Mucosa of gallbladder (tissue), 1 donor: ENCODE results near the gene LDHD. TPM values are rescaled to one million over a fixed set of nuclear protein-coding genes. Genes with fewer than 3 reads are reported as not detected.
"Not testable (repeated sequence)": the region's sequence is repeated elsewhere in the genome, so short reads cannot be mapped to it uniquely, and the experiment has no call there.

Experiments
- DNase-seq: peaks from one replicate; pipeline ENCODE4 v3.0.0-alpha.2; 2020; ENCODE audit warnings: low spot score
- total RNA-seq: library from RNA; stranded (reverse); gene quantifications from one replicate; pipeline ENCODE4 v1.2.1, GENCODE V29; 2021
- donor health status: DM: no; HTN: no; CAD: no.

Gene LDHD
- total RNA-seq, 1 donor from 2014 or later, result 14.5 TPM

DNA sequence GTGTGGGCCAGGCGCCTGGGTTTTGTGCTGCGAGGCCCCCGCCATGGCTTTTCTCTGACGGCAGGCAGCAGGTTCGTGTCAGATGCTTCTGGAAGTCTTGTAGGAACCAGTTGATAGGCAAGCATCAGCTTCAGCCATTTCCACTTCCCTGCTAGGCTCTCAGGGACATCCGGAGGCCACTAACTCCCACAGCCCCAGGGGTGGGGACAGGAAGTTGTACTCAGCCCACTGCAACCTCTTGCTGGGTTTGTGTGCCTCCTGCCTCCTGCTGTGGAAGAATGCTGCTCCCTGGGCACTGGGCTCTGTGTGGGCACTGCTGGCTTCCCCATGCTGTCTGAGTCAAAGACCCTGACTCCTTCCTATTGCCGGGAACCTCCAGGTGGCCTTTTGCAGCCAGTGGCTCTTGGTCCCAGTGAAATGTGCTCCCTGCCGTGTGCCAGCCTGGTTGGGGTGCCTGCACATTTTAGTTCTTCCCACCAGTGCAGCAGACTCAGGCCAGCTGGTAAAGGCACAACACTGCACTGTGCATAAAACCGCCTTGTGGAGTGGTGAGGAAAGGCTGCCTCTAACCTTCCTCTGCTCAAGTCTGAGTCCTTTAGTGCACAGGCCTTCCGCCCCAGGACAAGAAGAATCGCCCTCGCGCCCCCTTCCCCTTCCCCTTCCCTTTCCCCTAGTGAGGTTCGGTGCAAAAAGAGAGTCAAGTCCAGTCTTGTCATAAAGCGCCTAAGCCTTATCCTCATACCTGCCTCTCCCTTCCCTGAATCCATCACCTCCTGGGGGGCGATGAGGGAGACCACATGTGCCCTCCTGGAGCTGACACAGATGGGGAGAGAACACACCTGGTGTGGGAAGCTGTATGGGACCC lies 16.6 kb downstream of the LDHD start:
- no peak for DNase-seq

DNA sequence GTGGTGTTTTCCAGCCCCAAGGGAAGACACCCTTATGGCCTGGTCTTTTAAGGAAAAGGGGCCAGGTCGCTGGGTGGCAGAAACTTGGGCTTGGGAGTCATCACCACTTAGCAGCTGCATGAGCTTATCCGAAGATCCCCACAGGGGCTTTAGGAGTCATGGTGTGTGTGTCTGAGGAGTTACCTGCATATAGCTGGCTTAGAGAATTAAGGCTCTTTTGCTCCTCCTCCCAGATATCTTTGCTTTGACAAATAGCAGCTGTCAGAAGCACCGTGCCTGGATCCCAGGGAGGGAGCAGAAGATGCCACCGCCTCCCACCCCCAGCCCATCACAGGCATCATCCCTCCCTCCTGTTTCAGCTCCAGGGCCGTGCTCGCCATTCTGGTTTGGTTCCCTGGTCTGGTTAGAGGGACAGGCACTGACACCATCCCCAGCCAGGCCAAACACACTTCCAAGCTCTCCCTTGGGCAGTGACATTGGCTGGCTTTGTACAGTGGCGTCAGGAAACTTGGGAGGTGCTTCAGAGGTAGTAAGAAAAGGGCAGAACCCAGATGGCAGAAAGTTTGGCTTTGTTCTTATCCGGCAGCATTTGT lies 17.4 kb downstream of the LDHD start:
- no peak for DNase-seq

DNA sequence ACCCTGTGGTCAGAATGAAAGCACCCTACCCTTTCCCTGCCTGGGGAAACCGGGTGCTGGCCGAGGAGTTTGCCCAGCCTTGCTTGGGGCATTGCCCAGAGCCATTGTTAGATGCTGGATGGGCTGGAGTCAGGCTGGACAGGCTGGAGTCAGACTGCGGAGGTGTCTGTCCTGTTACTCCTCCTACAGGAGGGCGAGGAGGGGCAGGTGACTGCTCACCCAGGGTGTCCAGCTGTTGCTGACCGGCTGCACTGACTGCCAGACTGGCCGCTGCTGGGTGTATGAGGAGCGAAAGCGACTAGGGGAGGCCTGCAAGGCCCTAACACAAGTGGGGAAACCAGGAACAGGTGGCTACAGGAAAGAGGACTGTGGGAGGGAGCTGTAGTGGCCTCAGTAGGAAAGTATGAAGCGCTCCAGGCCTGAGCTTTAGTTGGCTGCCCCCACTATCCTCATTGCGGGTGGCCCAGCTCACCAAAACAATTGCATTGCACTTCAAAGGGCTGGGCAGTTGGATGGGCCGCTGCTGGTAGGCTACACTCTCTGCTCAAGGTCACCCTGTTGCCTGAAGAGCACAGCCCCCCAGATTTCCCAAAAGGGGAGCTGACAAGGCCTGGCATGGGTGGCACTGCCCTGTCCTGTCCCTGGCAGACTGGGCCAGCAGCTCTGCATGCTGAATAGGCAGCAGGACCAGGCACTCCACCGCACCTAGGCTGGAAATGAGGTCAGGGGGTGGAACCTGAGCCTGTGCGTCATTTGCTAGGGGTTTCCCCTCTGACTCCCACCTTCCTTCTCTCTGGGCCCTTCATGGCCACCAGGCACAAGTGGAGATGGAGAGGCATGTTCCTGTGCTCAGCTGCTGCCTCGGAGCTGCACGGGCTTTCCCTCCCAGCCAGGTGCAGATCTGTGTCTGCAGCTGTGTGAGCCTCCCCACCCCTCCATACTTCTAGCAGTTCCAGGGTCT lies 18.4 kb downstream of the LDHD start:
- DNase-seq, result no peak

DNA sequence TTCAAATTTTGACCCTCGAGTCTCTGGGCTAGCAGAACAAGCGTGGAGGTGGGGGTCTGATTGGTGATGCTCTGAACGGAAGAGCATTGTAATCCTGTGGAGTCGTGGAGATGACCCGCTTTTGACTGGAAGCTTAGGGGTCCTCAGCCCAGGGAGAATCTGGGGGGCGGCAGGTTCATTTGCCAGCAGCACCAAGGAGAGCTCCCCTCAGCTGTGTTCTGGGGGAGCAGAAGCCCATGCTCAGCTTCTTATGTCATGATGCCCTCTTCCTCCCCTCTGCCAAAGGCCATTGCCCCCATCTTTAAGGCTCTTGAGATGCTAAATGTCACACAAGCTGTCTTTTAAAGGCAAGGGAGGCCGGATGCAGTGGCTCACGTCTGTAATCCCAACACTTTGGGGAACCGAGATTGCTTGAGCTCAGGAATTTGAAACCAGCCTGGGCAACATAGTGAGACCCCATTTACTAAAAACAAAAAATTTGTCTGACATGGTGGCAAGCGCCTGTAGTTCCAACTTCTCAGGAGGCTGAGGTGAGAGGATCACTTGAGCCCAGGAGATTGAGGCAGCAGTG lies 19.3 kb downstream of the LDHD start:
- DNase-seq, result no peak

DNA sequence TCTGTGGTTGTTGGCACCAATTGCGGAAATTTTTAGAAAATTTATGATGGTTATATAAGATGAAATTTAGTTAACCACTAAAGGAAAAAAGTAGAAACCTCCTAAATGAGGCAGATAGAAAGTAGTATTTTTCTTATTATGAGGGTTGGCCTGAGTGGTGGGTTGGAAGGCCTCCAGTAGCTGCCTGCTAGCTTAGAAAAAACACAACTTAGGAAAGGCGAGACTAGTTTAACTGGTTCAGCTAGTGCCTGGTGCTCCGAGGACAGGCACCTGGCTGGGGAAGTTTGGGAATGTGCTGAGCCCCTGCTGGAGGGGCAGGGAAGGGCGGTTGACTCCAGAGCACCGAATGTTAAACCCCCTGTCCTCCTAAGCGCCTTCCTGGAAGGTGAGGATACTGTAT lies 19.9 kb downstream of the LDHD start:
- peak; percentile 40 for DNase-seq

DNA sequence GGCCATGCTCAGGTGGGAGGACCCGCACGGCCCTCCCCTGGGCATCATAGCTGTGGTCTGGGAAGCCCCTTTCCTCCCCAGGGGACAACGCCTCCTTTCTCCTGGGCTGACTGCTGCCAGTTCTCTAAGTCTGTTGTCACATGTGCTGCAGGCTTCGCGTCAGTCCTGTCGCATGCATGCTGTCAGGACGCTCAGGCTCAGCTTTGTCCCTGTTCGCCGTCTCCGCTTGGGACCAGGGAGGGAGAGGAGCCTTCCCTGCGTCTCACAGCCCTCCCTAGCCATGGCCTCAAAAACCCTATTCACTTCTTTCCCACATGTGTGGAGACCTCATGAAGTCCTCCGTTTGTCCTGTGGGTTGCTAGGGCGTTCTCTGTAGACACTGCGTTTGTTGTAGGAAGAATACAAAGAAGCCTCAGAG lies 21.4 kb downstream of the LDHD start:
- DNase-seq, result no peak

DNA sequence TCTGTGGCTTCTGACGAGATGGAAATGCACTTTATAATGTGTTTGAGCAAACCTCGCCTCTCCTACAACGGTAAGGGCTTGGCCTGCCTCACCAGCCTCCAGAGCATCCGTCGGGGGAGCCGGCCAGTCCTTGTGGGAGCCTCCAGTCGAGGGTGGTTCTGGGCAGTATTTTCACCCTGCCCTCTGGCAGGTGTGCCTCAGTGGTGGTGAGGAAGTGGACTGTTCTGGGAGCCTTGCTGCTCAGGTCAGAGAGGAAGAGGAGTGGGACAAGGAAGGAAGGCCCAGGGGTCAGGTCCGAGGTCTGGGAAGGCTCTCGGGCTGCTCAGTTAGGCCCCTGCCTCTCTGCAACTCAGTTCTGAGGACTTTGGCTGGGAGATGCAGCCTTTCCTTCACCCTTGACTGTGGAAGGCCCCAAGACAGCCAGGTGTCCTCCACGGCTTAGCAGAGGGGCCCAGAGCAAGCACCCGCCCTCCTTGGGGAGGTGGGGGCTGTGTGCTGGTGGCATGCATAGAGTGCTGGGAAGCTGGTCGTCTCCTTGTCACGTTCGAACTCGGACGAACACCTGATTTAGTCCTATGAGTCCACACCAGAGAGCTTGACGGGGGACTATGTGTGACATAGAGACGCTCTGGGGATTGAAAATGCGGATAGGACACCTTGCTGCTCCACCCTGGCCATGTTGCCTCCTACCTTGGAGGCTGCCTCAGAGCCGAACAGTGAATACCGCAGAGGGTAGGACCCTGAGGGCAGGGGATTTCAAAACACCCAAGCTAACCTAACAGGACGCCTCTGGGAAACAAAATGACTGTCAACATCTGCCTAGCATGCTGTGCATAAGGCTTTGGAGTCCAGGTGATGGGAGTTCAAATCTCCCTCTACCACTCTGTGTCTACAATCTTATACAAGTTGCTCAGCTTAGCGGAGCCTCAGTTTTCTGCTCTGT lies 22.7 kb downstream of the LDHD start:
- DNase-seq, result no peak

DNA sequence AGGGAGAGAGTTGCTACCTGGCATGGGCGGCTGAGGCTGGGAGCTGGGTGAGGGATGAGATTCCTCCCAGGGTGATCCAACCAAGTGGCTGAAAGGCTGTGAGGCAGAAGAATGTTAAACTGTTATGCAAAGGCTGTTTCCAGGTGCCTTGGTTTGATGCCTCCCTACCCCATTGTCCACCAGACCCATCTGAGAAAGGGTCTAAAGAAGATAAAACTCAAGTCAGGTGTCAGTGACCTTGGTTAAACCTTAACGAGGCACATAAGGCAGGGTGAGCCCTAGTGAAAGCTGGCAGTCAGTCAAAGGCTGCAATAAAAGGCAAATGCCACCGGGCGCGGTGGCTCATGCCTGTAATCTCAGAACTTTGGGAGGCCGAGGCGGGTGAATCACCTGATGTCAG lies 23.8 kb downstream of the LDHD start:
- DNase-seq, result peak; percentile 49

DNA sequence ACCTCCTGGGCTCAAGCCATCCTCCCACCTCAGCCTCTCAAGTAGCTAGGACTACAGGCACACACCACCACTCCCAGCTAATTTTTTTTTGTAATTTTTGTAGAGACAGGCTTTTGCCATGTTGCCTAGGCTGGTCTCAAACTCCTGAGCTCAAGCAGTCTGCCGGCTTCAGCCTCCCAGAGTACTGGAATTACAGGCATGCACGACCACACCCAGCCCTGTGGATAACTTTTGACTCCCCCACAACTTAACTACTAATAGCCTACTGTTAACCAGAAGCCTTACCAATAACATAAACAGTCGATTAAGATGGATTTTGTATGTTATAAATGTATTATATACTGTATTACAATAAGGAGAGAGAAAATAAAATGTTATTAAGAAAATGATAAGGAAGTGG lies 25.0 kb downstream of the LDHD start:
- not testable (repeated sequence) for DNase-seq

DNA sequence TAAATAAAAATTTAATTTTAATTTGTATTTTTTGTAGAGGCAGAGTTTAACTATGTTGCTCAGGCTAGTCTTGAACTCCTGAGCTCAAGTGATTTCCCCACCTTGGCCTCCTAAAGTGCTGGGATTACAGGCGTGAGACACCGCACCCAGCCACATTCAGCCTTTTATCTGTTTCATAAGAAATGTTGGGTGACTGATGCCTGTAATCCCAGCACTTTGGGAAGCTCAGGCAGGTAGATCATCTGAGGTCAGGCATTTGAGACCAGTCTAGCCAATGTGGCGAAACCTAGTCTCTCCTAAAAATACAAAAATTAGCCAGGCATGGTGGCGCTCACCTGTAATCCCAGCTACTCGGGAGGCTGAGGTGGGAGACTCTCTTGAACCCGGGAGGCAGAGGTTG lies 25.7 kb downstream of the LDHD start:
- not testable (repeated sequence) for DNase-seq

DNA sequence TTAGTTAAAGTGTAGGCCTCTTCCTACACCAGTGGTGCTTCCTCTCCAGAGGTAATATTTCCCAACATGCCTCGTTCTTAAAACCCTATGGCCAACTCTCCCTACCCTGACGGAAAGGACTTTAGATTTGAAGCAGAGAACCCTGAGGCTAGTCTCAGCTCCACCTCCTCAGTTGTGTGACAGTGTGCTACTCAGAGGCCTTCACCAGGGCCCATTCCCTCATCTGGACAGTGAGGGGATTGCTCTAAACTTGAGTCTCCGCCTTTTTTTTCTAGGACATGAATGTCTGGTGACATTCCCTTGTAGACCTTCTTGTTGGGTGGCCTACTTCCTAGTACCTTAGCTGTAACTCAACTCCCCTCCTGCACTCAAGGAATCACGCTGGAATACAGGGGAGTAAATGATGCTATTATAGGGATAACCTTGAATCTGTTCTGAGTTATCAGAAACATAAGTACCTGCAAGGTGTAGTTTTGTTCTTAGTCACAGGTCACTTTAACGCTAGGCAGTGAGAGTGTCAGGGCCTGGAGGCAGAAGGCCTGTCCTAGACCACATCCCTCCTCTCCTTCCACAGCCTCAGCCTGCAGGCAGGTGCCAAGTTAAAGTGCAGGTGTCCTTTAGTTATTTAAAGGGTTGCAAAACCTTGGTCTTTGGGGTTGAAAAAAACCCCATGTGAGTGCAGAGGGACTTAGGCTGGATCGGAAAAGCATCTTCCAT lies 26.9 kb downstream of the LDHD start:
- DNase-seq, result no peak

DNA sequence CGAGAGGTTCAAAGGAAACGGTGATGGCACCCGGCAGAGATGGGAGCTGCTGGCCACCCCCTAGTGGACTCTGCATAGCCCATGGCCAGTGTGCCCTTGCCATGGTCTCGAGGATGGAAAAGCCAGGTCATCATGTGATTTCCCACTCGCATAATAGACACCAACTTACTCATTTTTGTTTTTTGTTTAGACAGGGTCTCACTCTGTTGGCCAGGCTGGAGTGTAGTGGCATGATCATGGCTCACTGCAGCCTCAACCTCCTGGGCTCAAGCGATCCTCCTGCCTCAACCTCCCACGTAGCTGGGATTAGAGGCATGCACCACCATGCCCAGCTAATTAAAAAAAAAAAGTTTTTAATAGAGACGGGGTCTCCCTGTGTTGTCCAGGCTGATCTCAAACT lies 27.6 kb downstream of the LDHD start:
- DNase-seq, result no peak

DNA sequence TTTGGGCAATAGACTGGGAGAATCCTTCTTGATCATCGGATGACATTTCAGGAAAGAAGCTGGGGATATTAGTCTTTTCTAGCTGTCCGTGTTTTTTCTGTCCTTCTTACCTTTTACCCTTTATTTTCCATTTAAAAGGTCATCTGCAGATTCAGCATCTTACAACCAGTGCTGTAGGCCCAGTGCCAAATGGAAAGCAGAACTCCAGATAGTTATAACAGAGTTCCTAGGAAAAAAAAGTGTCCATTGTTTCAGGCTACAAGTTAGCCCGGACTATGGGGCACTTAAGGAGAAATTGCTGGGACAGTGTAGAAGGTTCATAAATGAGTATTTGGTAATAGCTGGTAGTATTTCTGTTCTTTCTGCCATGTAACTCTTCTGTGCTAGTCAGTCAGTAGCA lies 28.4 kb downstream of the LDHD start:
- no peak for DNase-seq

DNA sequence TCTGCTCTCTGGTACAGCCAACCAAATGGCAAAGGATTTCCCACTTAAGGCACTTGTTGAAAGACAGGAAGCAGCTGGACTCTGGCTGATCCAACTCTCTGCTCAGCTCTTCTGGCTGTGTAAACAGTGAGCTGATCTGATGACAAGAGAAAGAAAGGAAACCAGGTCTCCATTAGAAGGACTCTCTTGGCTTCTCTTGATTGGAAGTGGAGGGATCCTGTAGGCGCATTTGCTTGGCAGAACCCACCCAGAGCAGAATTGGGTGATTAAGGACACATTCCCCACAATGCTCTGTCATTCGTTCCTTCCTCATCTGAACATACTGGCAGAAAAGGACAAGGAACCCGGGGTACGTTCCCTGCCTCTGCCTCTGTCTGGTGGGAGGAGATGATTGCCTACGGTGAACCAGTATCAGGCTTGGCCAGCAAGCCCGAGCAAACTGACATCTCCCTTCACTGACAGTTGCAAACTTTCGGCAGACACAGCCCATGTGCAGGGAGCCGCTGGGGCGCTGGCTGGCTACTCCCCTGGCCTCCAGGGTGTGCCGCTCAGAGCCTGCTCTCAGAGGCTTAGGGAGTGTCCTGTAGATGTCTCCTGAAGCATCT lies 29.1 kb downstream of the LDHD start:
- DNase-seq, result peak; percentile 72

DNA sequence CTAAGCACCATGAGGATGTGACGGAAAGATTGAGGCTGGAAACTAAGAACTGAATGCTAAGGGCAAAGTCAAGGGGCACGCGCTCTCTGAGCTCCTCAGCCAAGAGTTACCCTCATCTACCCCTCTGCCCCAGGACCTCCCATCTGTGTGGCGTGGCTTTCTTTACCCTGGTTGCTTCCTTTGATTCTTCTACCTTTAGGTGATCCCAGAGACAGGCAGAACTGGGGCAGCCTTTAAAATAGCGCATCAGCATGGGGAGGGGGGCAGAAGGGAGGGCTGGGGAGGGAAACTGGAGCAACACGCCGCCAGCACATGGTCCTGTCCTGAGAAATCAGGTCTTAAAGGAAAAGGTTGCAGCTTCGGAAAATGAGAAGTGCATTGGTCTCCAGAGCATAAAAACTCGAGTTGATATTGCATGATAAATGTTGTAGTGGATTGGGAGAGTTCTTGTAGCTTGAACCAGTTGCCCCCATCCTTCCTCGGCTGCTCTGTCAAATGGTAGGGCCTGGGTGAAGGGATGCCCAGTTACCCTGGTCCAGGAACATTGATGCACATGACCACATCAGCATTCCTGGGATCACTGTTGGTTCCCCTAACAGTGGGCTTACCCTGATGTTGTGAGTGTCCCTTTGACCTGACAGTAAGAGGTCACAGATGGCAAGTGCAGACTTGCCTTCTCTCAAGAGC lies 29.7 kb downstream of the LDHD start:
- DNase-seq, result no peak

DNA sequence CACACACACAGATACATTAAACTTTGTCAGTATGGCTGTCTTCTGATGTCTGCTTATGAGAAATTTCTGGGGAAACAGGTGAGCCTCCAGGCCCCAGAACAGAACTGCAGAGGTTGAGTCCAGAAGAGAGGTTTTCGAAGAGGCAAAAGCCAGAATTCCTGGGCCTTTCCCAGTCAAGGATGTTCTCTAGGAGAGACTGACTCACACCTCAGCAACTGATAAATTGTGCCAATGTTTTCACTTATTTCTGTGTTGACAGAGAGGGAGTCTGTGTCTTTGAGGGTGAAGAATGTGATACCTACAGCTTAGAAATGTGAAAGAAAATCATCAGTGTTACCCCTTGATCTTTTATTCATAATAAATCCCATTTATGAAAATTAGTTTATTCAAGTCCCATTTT lies 30.3 kb downstream of the LDHD start:
- DNase-seq, result no peak

DNA sequence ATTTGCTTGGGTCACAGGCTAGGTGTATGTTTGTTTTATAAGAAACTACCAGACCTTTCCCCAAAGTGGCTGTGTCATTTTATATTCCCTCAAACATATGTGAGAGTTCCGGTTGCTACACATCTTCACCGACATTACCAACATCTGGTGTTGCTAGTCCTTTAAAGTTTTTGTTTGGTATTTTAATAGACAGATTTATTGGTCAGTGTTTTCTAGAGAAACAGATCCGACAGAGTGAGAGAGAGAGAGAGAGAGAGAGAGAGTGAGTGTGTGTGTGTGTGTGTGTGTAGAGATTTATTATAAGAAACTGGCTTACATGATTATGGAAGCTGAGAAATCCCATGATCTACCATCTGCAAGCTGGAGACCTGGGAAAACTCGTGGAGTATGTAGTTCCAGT lies 31.0 kb downstream of the LDHD start:
- no peak for DNase-seq

DNA sequence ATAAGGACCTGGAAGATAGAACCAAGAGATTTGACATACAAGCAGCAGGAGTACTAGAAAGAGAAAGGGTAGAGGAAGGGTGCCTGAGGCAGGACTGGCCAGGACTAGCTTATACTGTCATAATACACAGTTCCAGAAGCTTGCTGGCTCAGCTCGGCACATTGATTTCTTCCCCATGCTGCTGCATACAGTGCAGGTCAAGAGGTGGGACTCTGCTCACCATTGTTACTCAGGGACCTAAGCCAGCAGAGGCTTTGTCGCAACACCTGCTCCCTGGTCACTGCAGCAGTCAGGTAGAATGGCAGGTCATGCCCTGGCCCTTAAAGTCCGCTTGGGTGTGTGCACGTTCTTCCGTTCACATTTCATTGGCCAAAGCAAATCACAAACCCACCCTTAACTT lies 32.8 kb downstream of the LDHD start:
- peak; percentile 86 for DNase-seq

DNA sequence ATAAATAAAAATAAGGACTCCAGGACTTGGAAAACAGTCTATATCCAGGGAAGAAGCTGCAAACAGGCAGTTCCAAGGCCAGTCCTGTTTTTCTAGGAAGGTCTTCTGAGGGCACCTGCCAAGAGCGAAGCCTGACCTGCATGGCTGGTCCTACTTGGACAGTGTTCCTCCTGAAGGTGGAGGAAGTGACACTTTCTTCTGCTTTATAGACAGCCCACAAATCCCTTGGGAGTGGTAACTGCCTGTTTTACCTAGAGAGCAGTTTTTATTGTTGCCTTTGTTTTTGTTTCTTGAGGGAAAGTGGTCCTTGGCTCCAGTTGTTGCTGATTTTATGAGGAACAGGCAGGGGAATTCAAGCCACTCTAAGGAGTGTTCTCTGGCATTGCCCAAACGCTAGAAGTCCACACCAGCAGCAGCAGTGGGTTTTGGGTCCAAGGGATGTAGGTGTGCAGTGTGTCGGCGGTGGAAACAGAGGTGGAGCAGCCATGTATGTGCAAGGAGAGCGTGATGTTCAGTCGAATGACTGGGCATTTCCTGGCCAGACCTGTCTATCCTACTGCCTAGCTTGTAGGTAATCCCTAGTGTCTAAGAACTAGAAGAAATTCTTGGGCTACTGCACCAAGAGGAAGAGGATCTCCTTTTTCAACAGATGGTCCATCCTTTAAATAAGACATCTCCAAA lies 35.3 kb downstream of the LDHD start:
- no peak for DNase-seq
